BE2C (cell line): ENCODE results near the gene DUSP14.

Experiments
- DNase-seq: peaks from one replicate; pipeline ENCODE4 v3.0.0-alpha.2; 2020
- H3K27me3 ChIP-seq: fragments of 250-450 bp; sonication (Bioruptor Pico); 2 replicates; pipeline ENCODE4 v1.5.1; 2020; ENCODE audit warnings: mild to moderate bottlenecking
- H3K36me3 ChIP-seq: fragments of 250-450 bp; sonication (Bioruptor Pico); 2 replicates; pipeline ENCODE4 v1.5.1; 2020; ENCODE audit warnings: mild to moderate bottlenecking
- H3K4me1 ChIP-seq: fragments of 250-450 bp; sonication (Bioruptor Pico); 2 replicates; pipeline ENCODE4 v1.5.1; 2020
- H3K4me3 ChIP-seq: 2 replicates; pipeline ENCODE4 v1.5.1; 2011; ENCODE audit warnings: low read depth, low read length
- H3K9me3 ChIP-seq: fragments of 250-450 bp; sonication (Bioruptor Pico); 2 replicates; pipeline ENCODE4 v1.5.1; 2020
- CTCF ChIP-seq: IDR thresholded peaks from 2 replicates; pipeline ENCODE4 v1.5.1; 2012; ENCODE audit warnings: mild to moderate bottlenecking, low read depth, low read length

Gene DUSP14

GRCh38 chr17:37490022-37490587, 414 bp downstream of the DUSP14 start:
- H3K27me3 ChIP-seq: no peaks in the 10 kb centered on the region
- H3K4me1 ChIP-seq: peaks cover 3% of the 10 kb centered on the region; the same call in 1 of the 2 replicates
- H3K36me3 ChIP-seq: no peaks in the 10 kb centered on the region
- no peaks in the 10 kb centered on the region for H3K9me3 ChIP-seq
- peak overlapping the region; percentile 70 for H3K4me3 ChIP-seq
- DNase-seq: peak; percentile 86
- no peak for TF ChIP-seq CTCF

GRCh38 chr17:37490638-37491614, 1.2 kb downstream of the DUSP14 start:
- no peaks in the 10 kb centered on the region for H3K36me3 ChIP-seq
- no peaks in the 10 kb centered on the region for H3K27me3 ChIP-seq
- peaks cover 3% of the 10 kb centered on the region; the same call in 1 of the 2 replicates for H3K4me1 ChIP-seq
- no peak for DNase-seq
- no peak for TF ChIP-seq CTCF
- H3K9me3 ChIP-seq: no peaks in the 10 kb centered on the region
- H3K4me3 ChIP-seq: peak overlapping the region; percentile 70

GRCh38 chr17:37492167-37492566, 2.5 kb downstream of the DUSP14 start:
- no peaks in the 10 kb centered on the region for H3K36me3 ChIP-seq
- H3K4me3 ChIP-seq: no peak overlapping the region
- no peak for TF ChIP-seq CTCF
- no peaks in the 10 kb centered on the region for H3K9me3 ChIP-seq
- DNase-seq: no peak
- no peaks in the 10 kb centered on the region for H3K27me3 ChIP-seq
- peaks cover 3% of the 10 kb centered on the region; the same call in 1 of the 2 replicates for H3K4me1 ChIP-seq

GRCh38 chr17:37493249-37494027, 3.7 kb downstream of the DUSP14 start:
- Histone ChIP-seq H3K36me3 (no peaks in the 10 kb centered on the region), H3K27me3 (no peaks in the 10 kb centered on the region), H3K9me3 (no peaks in the 10 kb centered on the region), H3K4me3 (no peak overlapping the region), H3K4me1 (peaks cover 3% of the 10 kb centered on the region; the same call in 1 of the 2 replicates)
- TF ChIP-seq CTCF: no peak
- no peak for DNase-seq

GRCh38 chr17:37494401-37494831, 4.7 kb downstream of the DUSP14 start:
- Histone ChIP-seq H3K36me3 (no peaks in the 10 kb centered on the region), H3K9me3 (no peaks in the 10 kb centered on the region), H3K27me3 (no peaks in the 10 kb centered on the region), H3K4me3 (no peak overlapping the region), H3K4me1 (0 out of 2 replicates have a peak, but pooled peaks cover 3% of the 10 kb centered on the region)
- TF ChIP-seq CTCF: no peak
- DNase-seq: no peak
